Measurements from ENCODE around the gene TM4SF18.

TM4SF18 gene

DNA sequence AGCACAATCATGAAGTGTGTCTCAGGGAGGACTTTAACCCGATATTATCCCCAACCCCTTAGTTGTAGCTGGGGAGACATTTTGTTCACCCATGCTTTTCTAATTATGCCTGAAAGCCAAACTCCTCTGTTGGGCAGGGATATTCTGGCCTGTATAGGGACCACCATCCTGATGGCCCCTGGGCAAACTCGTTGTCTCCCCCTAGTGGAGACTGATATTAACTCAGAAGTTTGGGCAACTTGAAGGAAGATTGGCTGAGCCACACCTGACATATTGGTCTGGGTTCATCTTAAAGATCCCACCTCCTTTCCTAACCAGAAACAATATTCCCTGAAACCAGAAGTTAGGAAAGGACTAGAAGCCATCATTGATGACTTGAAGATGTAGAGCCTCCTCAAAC, 42.3 kb downstream of the TM4SF18 start:
- DNase-seq (ENCODE audit: insufficient read length, low spot score) (no peak), FAIRE-seq (peak; percentile 85)

- no peak for FAIRE-seq
- DNase-seq (ENCODE audit: insufficient read length, low spot score), result no peak
These were observed 44.8 kb downstream of the TM4SF18 start for GRCh38 chr3:149288655-149289054.

- no peak for FAIRE-seq
- no peak for DNase-seq (ENCODE audit: insufficient read length, low spot score)
These were observed 49.4 kb downstream of the TM4SF18 start for GRCh38 chr3:149284034-149284433.

GRCh38 chr3:149283401-149283800, 50.0 kb downstream of the TM4SF18 start:
- no peak for FAIRE-seq
- DNase-seq (ENCODE audit: insufficient read length, low spot score), result no peak

GRCh38 chr3:149282836-149283235, 50.6 kb downstream of the TM4SF18 start:
- DNase-seq (ENCODE audit: insufficient read length, low spot score) (no peak), FAIRE-seq (no peak)

DNA sequence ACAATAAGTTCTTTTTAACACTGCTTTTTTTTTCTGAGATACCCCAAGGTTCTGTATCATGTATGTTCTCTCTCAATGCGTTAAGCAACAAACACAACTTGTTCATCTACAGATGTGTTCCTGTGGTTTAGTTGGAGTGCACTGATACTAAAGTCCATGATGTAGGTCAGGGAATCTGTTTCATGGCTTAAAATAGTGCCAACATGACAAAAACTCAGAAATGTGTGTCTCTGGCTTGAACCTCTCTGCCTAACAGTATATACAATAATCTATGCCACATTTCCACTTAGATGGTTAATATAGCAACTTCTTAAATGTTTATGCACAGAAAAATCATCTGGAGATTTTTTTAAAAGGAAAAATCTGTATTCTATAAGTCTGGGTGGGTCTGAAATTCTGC, 51.1 kb downstream of the TM4SF18 start:
- DNase-seq (ENCODE audit: insufficient read length, low spot score) (no peak), FAIRE-seq (no peak)

GRCh38 chr3:149280671-149281349, 52.6 kb downstream of the TM4SF18 start:
- FAIRE-seq, result no peak
- DNase-seq (ENCODE audit: insufficient read length, low spot score), result no peak

DNA sequence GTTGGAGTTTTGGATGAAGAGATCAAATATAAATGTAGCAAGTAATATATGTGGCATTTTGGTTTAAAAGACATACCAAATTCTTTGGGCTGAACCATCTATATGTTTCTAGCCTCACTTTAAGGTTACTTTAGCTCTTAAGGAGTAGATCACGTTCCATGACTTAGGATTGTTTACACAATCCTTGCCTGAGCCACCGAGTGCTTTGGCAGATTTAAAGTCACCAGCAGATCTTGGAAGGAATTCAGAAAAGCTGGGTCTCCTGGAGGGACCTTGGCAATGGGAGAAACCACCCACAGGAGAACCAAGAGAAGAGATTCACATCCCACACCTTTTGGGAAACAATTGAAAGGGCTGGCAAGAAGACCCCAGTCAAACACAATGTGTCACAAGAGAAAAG, 54.5 kb downstream of the TM4SF18 start:
- DNase-seq (ENCODE audit: insufficient read length, low spot score) (no peak), FAIRE-seq (no peak)

DNA sequence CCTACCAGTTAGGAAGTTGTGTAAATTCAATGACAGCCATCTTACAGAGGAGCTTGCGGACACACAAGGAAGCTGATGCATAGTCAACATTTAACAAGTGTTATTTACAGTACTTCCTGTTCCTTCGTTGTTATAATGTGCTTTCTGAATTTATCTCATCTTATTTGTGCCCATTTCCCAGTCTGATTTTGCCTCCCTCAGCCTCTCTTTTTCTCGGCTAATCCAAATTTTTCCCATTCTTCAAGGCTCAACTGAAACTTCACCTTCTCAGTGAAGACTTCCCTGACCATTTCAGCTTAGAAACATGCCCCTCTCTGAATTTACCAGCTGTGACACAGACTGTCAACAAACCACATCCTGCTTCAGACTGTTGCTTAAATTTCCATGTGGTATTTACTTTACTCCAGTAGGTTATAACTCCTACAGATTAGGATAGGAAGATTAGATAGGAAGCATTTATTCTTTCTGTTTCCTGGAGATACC, 56.1 kb downstream of the TM4SF18 start:
- peak; percentile 90 for FAIRE-seq
- no peak for DNase-seq (ENCODE audit: insufficient read length, low spot score)

DNA sequence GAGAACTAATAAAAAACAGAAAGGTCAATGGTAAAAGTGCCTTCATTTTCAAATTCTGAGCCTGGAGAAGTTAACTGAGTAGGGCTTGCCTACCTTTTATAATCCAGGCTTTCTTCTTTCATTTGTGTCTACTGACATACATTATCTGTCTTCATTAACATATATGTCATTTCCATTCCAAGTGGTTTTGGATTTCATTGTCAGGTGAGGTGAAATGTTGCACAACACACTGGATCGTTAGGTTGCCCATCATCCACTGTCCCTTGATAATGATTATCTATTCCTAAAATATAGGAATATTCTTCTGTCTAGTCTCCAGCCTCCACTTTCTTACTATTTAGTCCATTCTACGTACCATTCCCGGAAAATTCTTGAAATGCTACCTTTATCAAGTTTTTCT, 56.8 kb downstream of the TM4SF18 start:
- DNase-seq (ENCODE audit: insufficient read length, low spot score), result no peak
- no peak for FAIRE-seq

GRCh38 chr3:149274220-149274619, 59.2 kb downstream of the TM4SF18 start:
- no peak for FAIRE-seq
- DNase-seq (ENCODE audit: insufficient read length, low spot score), result no peak

GRCh38 chr3:149273096-149273751, 60.2 kb downstream of the TM4SF18 start:
- DNase-seq (ENCODE audit: insufficient read length, low spot score), result peak; percentile 31
- peak; percentile 94 for FAIRE-seq

GRCh38 chr3:149271669-149272068, 61.8 kb downstream of the TM4SF18 start:
- DNase-seq (ENCODE audit: insufficient read length, low spot score) (no peak), FAIRE-seq (no peak)

DNA sequence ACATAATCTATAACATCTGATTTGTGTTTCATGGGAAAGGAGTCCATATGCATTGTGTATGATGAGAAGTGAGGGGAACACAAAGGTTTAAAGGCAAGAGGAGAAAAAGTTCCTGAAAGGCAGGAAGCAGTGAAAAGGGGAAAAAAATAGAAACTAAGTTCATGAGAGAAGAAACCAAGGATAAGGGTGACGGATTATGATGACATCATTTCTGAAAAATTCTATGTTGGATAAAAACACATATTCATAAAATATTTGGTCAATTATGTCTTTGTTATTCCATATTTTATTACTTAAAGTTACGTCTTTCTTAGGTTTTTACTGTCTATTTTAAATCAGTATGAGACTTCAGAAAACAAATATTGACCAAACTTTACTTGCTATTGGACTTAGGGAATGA, 63.3 kb downstream of the TM4SF18 start:
- DNase-seq (ENCODE audit: insufficient read length, low spot score) (no peak), FAIRE-seq (no peak)

DNA sequence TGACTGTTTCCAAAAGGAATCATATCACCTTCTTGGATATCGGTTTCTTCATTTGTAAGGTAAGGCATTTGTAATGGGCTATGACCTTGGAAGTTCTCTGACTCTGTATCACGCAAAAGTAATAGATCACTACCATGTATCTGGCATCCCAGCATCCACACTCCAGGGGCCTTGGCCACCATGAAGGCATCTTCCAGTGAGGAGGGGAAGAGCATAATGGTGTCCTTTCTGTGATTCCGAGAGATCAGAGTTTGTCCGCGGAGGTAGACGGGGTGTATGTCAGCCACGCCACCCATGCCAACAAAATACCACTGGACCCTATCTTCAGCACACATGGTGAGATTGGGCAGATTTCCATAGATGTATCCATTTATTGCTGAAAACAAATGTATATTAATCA, 63.7 kb downstream of the TM4SF18 start:
- FAIRE-seq (no peak), DNase-seq (ENCODE audit: insufficient read length, low spot score) (no peak)

All from GM19239 (cell line).